ENCODE data around the gene KRT13. TPM values are rescaled to one million over a fixed set of nuclear protein-coding genes. Genes with fewer than 3 reads are reported as not detected.

Gene KRT13
- total RNA-seq, 2 experiments from 2014 or later = not detected

GRCh38 chr17:41522301-41523224 lies 17.2 kb upstream of the KRT13 start:
- peaks cover 24% of the 10 kb centered on the region for H3K27me3 Mint-ChIP-seq
- no peak overlapping the region for H3K4me3 Mint-ChIP-seq
- no peak for DNase-seq
- no peak overlapping the region for H3K27ac Mint-ChIP-seq
- ChIA-PET POLR2A (no interaction called here), CTCF (interaction anchor here (0.9 to 1.1 kb wide), 2 partner anchors 9 to 26 kb away, joined by 5 to 6 read pairs; no protein-coding TSS in a partner anchor)
- H3K9me3 Mint-ChIP-seq = no peaks in the 10 kb centered on the region
- H3K36me3 Mint-ChIP-seq (ENCODE audit: low read depth) = no peaks in the 10 kb centered on the region
- peaks cover 3% of the 10 kb centered on the region for H3K4me1 Mint-ChIP-seq

DNA sequence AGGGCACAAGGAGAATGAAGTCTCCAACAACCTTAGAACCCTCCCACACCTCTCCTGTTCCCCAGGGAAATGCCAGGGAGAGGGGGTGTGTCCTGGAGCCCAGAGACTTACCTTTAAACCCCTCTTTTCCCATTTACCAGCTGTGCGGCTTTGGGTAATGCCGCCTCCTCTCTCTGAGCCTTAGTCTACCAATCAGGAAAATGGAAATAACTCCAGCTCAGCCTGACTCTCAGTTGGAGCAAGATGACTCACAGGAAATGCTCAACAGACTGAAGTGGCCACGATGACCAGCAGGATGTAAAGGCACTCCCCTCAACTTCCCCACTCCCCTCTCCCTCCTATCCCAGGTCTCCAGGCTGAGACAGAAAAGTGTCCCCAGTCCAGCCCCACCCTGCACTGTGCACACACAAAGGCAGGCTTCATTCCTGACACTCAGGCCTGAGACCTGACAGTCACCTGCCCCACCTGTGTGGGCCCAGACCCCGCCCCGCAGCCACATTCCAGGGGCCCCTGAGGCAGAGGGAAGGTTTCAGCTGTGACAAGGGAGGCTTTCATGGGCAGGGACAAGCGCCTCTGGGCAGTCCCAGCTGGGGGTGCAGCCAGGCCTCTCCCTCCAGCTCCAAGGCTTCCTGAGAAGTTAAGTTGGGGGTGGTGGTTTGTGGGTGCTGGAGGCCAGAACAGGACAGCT lies 16.3 kb upstream of the KRT13 start:
- H3K4me1 Mint-ChIP-seq = no peaks in the 10 kb centered on the region
- no peaks in the 10 kb centered on the region for H3K9me3 Mint-ChIP-seq
- POLR2A ChIA-PET = no interaction called here
- H3K36me3 Mint-ChIP-seq (ENCODE audit: low read depth) = no peaks in the 10 kb centered on the region
- CTCF ChIA-PET = interaction anchor here (0.9 to 1.1 kb wide), 2 partner anchors 8 to 27 kb away, joined by 5 to 6 read pairs; no protein-coding TSS in a partner anchor
- H3K27ac Mint-ChIP-seq = no peak overlapping the region
- H3K27me3 Mint-ChIP-seq = peaks cover 15% of the 10 kb centered on the region
- H3K4me3 Mint-ChIP-seq = no peak overlapping the region
- DNase-seq = no peak

GRCh38 chr17:41520821-41521521 lies 15.6 kb upstream of the KRT13 start:
- Mint-ChIP-seq H3K27ac (no peak overlapping the region), H3K4me3 (no peak overlapping the region), H3K36me3 (ENCODE audit: low read depth) (no peaks in the 10 kb centered on the region), H3K9me3 (no peaks in the 10 kb centered on the region), H3K4me1 (no peaks in the 10 kb centered on the region), H3K27me3 (peaks cover 10% of the 10 kb centered on the region)
- ChIA-PET CTCF (interaction anchor here (1.1 kb wide), 1 partner anchor 103 kb away, joined by 3 read pairs; no protein-coding TSS in a partner anchor), POLR2A (no interaction called here)
- DNase-seq = no peak

GRCh38 chr17:41519501-41520224 lies 14.3 kb upstream of the KRT13 start:
- Mint-ChIP-seq H3K27ac (no peak overlapping the region), H3K4me3 (no peak overlapping the region), H3K36me3 (ENCODE audit: low read depth) (no peaks in the 10 kb centered on the region), H3K4me1 (no peaks in the 10 kb centered on the region), H3K27me3 (no peaks in the 10 kb centered on the region), H3K9me3 (no peaks in the 10 kb centered on the region)
- ChIA-PET POLR2A (no interaction called here), CTCF (interaction anchor here (2.1 kb wide), 1 partner anchor 30 kb away, joined by 6 read pairs; no protein-coding TSS in a partner anchor)
- no peak for DNase-seq

DNA sequence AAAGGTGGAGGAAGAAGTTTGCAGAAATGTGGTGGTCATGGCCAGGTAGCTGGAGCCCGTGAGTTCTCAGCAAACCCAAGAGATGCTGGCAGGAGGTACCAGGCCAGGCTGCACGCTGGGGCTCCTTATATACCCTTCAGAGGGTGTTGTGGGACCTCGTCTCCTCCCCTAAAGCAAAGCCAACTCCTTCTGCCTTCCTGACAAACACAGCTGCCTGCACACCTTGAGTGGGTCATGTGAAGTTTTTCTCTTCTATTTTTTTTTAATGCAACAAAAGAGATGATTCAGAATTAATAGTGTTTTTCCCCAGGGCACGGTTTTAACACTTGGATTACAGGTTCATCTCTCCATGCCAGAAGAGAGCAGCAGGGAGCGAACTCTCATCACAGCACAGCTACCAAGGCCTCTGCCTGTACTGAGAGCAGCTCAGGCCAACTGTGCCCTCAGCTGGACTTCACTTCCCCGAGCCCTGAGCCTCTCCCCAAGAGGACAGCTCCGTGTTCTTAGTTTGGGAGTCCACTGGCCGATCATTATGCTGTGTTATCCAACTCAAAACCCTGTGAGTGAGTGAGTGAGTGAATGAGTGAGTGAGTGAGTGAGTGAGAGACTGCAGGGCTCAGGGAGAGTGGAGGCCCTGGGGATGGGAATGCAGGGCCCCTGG lies 13.5 kb upstream of the KRT13 start, which contains the start of gene KRT15:
TSS of gene KRT15 (minus strand) at position 102 of the 661 bp plus-strand sequence. CDS start at position 39, 63 bp downstream.
- H3K27me3 Mint-ChIP-seq = no peaks in the 10 kb centered on the region
- no peak within 1 kb of the TSS for H3K27ac Mint-ChIP-seq
- DNase-seq = no peak
- ChIA-PET POLR2A (no interaction called here), CTCF (interaction anchor here (0.6 to 2.1 kb wide), 2 partner anchors 13 to 30 kb away, joined by 4 to 6 read pairs; partner anchors contain the start of gene KRT13)
- H3K4me3 Mint-ChIP-seq = no peak within 1 kb of the TSS
- no peaks in the 10 kb centered on the region for H3K4me1 Mint-ChIP-seq
- H3K9me3 Mint-ChIP-seq = no peaks in the 10 kb centered on the region
- H3K36me3 Mint-ChIP-seq (ENCODE audit: low read depth) = no peaks in the 10 kb centered on the region

DNA sequence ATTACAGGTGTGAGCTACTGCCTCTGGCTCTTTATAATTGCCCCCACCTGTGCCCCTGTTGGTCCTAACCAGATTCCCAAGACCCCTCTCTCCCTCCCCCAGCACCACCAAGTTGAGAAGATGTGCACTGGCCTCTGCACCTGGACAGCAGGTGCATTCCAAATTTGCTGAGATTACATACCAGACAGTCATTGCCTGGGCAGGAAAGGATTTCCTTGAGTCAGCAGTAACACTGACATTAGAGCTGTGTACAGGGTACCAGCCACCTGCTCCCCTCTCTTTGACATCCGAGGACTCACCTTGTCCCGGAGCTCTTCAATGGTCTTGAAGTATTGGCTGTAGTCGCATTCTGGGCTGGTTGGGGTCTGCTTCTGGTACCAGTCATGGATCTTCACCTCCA lies 12.6 kb upstream of the KRT13 start:
- Mint-ChIP-seq H3K4me1 (no peaks in the 10 kb centered on the region), H3K27ac (no peak overlapping the region), H3K36me3 (ENCODE audit: low read depth) (no peaks in the 10 kb centered on the region), H3K4me3 (no peak overlapping the region), H3K9me3 (no peaks in the 10 kb centered on the region), H3K27me3 (no peaks in the 10 kb centered on the region)
- DNase-seq = no peak
- ChIA-PET CTCF (interaction anchor here (2.1 kb wide), 1 partner anchor 31 kb away, joined by 6 read pairs; no protein-coding TSS in a partner anchor), POLR2A (interaction anchor here (0.6 kb wide), 1 partner anchor 161 kb away, joined by 3 read pairs; no protein-coding TSS in a partner anchor)

GRCh38 chr17:41516830-41517283 lies 11.4 kb upstream of the KRT13 start:
- no peaks in the 10 kb centered on the region for H3K27me3 Mint-ChIP-seq
- no peaks in the 10 kb centered on the region for H3K9me3 Mint-ChIP-seq
- no peak for DNase-seq
- no peaks in the 10 kb centered on the region for H3K4me1 Mint-ChIP-seq
- H3K4me3 Mint-ChIP-seq = no peak overlapping the region
- H3K27ac Mint-ChIP-seq = no peak overlapping the region
- no peaks in the 10 kb centered on the region for H3K36me3 Mint-ChIP-seq (ENCODE audit: low read depth)
- POLR2A ChIA-PET = no interaction called here
- CTCF ChIA-PET = no interaction called here

- no peaks in the 10 kb centered on the region for H3K36me3 Mint-ChIP-seq (ENCODE audit: low read depth)
- no peaks in the 10 kb centered on the region for H3K4me1 Mint-ChIP-seq
- no peak overlapping the region for H3K27ac Mint-ChIP-seq
- ChIA-PET CTCF (no interaction called here), POLR2A (no interaction called here)
- no peaks in the 10 kb centered on the region for H3K9me3 Mint-ChIP-seq
- no peak for DNase-seq
- no peaks in the 10 kb centered on the region for H3K27me3 Mint-ChIP-seq
- no peak overlapping the region for H3K4me3 Mint-ChIP-seq
These were observed 10.9 kb upstream of the KRT13 start for GRCh38 chr17:41516147-41516829.

DNA sequence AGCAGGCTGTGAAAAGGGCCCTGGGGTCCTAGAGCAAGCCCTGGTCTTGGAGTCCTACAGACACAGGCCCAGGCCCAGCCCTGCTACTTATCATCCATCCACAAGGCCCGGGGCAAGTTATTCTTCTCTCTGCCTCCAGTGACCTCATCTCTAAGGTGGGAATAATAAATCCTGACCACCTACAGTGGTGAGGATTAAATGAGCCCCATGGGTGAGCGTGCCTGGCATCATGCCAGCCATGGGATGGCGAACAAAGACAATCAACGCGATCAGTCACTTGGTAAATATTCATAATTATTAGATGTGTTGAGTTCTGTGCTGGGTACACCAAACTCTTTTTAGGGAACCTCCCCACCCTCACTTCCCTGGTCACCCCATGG lies 7.7 kb upstream of the KRT13 start:
- ChIA-PET CTCF (interaction anchor here (1.5 kb wide), 1 partner anchor 9 kb away, joined by 5 read pairs; no protein-coding TSS in a partner anchor), POLR2A (no interaction called here)
- Mint-ChIP-seq H3K36me3 (ENCODE audit: low read depth) (no peaks in the 10 kb centered on the region), H3K4me1 (no peaks in the 10 kb centered on the region), H3K4me3 (no peak overlapping the region), H3K27me3 (no peaks in the 10 kb centered on the region), H3K9me3 (no peaks in the 10 kb centered on the region), H3K27ac (no peak overlapping the region)
- DNase-seq = no peak

DNA sequence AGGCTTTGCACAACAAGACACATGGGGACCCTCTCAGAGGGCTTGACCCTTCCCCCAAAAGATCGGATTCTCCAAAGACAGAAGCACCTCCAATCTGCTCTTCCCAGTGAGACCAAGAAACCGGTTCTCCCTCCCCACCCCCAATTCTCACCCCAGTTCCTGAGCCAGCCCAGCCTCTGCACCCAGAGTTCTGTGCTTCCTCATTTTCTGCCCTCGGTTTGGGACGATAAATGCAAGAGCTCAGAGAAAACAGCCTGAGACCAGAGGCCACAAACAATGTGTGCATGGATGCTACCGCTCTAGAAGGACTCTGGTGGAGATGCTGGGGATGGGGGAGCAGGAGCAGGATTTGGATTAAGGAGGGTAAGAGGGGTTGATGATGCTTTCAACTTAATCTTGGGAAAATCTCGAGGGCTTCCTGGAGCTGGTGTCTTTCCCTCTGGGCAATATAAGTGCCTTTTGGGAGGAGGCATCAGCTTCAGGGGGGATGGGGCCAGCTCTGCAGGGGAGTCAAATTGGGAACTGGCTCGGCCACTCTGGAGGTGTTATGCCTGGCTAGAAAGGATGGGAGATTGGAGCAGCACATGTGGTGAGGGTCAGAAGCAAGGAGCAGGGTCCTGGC lies 7.2 kb upstream of the KRT13 start:
- Mint-ChIP-seq H3K27ac (no peak overlapping the region), H3K4me3 (no peak overlapping the region), H3K27me3 (no peaks in the 10 kb centered on the region), H3K9me3 (no peaks in the 10 kb centered on the region), H3K36me3 (ENCODE audit: low read depth) (no peaks in the 10 kb centered on the region), H3K4me1 (no peaks in the 10 kb centered on the region)
- ChIA-PET CTCF (interaction anchor here (1.5 kb wide), 1 partner anchor 9 kb away, joined by 5 read pairs; no protein-coding TSS in a partner anchor), POLR2A (no interaction called here)
- DNase-seq = no peak

DNA sequence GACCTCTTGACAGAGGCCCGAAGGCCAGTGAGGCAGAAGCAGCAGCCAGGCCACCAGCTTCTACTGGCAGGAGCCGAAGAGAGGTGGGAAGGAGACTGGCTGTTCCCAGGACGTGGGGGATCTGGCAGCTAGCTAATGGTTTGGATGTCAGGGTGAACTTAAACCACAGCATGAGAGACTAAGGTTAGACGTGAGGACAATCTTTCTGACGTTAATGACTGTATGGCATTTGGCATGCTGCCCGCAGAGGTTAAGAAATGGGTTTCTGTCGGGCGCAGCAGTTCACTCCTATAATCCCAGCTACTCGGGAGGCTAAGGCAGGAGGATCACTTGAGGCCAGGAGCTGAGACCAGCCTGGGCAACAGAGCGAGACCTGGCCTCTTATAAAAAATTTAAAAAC lies 6.3 kb upstream of the KRT13 start:
- CTCF ChIA-PET = interaction anchor here (1.1 kb wide), 1 partner anchor 11 kb away, joined by 4 read pairs; no protein-coding TSS in a partner anchor
- Mint-ChIP-seq H3K27me3 (no peaks in the 10 kb centered on the region), H3K4me3 (no peak overlapping the region), H3K36me3 (ENCODE audit: low read depth) (no peaks in the 10 kb centered on the region), H3K27ac (no peak overlapping the region), H3K9me3 (no peaks in the 10 kb centered on the region), H3K4me1 (no peaks in the 10 kb centered on the region)
- POLR2A ChIA-PET = no interaction called here
- no peak for DNase-seq

Measured in activated CD4-positive, alpha-beta T cell treated with anti-CD3 and anti-CD28 coated beads, Interleukin-2, amount 10 ng/mL, durations not matched to agents 7 days and 5 days (primary cell).